Uterus (tissue), 2 donors: ENCODE measurements around the gene OR56A5.

Experiments used
- CTCF ChIP-seq, 4 experiments: fragments of 200-600 bp in 2 of 4; fragments of 450-650 bp in 2 of 4; sonication (generic) in 2 of 4; IDR thresholded peaks; one replicate each; pipeline ENCODE4 v1.5.1; 2016 to 2019; ENCODE audit warnings: antibody characterized with exemption in 4 of 4, mild to moderate bottlenecking in 2 of 4, moderate library complexity in 1 of 4
- POLR2A ChIP-seq, 2 donors: fragments of 450-650 bp; IDR thresholded peaks; one replicate each; pipeline ENCODE4 v1.6.1; 2016; ENCODE audit warnings: antibody characterized with exemption in 2 of 2, mild to moderate bottlenecking in 1 of 2, moderate library complexity in 1 of 2

- no peak for TF ChIP-seq CTCF (IDR thresholded peaks at IDR 0.05)
- TF ChIP-seq POLR2A (IDR thresholded peaks at IDR 0.05): no peak
Measured at GRCh38 chr11:6006395-6006794, 38.1 kb upstream of the OR56A5 start.
